Activated CD4-positive, alpha-beta T cell treated with anti-CD3 and anti-CD28 coated beads for 1 hour (primary cell): ENCODE measurements around the gene PACS2.
"Not testable (repeated sequence)": the region's sequence is repeated elsewhere in the genome, so short reads cannot be mapped to it uniquely, and the experiment has no call there.

ENCODE experiments used
- DNase-seq: peaks from one replicate; pipeline ENCODE4 v3.0.0-alpha.2; 2020

Gene PACS2

GRCh38 chr14:105316577-105316941 is 2.0 kb downstream of the PACS2 start:
- DNase-seq = no peak

GRCh38 chr14:105316968-105317510 is 2.5 kb downstream of the PACS2 start:
- DNase-seq = no peak

- no peak for DNase-seq
Measured at GRCh38 chr14:105317546-105317945, 3.0 kb downstream of the PACS2 start.

- DNase-seq = no peak
Measured at GRCh38 chr14:105322791-105323556, 8.4 kb downstream of the PACS2 start.

GRCh38 chr14:105323663-105324062 is 9.1 kb downstream of the PACS2 start:
- no peak for DNase-seq

- DNase-seq = no peak
Measured at GRCh38 chr14:105324080-105324778, 9.7 kb downstream of the PACS2 start.

- no peak for DNase-seq
Measured at GRCh38 chr14:105324871-105325270, 10.3 kb downstream of the PACS2 start.

GRCh38 chr14:105325303-105325702 is 10.8 kb downstream of the PACS2 start:
- DNase-seq = no peak

- DNase-seq = no peak
Measured at GRCh38 chr14:105325716-105326567, 11.4 kb downstream of the PACS2 start.

GRCh38 chr14:105326568-105326867 is 12.0 kb downstream of the PACS2 start:
- no peak for DNase-seq

- DNase-seq = no peak
Measured at GRCh38 chr14:105326891-105327694, 12.5 kb downstream of the PACS2 start.

- not testable (repeated sequence) for DNase-seq
Measured at GRCh38 chr14:105327695-105328045, 13.1 kb downstream of the PACS2 start.

- no peak for DNase-seq
Measured at GRCh38 chr14:105328070-105328677, 13.6 kb downstream of the PACS2 start.

GRCh38 chr14:105328678-105329390 is 14.3 kb downstream of the PACS2 start:
- no peak for DNase-seq

- DNase-seq = no peak
Measured at GRCh38 chr14:105329411-105330150, 15.0 kb downstream of the PACS2 start.

- no peak for DNase-seq
Measured at GRCh38 chr14:105330491-105330895, 15.9 kb downstream of the PACS2 start.

GRCh38 chr14:105331575-105332349 is 17.2 kb downstream of the PACS2 start:
- no peak for DNase-seq

- no peak for DNase-seq
Measured at GRCh38 chr14:105332350-105332874, 17.9 kb downstream of the PACS2 start.

GRCh38 chr14:105333020-105333490 is 18.5 kb downstream of the PACS2 start:
- no peak for DNase-seq
